DOHH2 (cell line): ENCODE measurements around the gene AJUBA.

Experiments
- CTCF ChIP-seq: fragments of 200-600 bp; sonication (generic); IDR thresholded peaks from one replicate; pipeline ENCODE4 v1.5.1; 2014; ENCODE audit warnings: antibody characterized with exemption, mild to moderate bottlenecking, low read depth, low read length; ENCODE audit not compliant: poor library complexity, severe bottlenecking
- EZH2phosphoT487 ChIP-seq: fragments of 200-600 bp; sonication (generic); IDR thresholded peaks from 2 replicates; pipeline ENCODE4 v1.6.1; 2017; ENCODE audit warnings: borderline replicate concordance, mild to moderate bottlenecking, antibody characterized with exemption, low read length, moderate library complexity, mixed read lengths

DNA sequence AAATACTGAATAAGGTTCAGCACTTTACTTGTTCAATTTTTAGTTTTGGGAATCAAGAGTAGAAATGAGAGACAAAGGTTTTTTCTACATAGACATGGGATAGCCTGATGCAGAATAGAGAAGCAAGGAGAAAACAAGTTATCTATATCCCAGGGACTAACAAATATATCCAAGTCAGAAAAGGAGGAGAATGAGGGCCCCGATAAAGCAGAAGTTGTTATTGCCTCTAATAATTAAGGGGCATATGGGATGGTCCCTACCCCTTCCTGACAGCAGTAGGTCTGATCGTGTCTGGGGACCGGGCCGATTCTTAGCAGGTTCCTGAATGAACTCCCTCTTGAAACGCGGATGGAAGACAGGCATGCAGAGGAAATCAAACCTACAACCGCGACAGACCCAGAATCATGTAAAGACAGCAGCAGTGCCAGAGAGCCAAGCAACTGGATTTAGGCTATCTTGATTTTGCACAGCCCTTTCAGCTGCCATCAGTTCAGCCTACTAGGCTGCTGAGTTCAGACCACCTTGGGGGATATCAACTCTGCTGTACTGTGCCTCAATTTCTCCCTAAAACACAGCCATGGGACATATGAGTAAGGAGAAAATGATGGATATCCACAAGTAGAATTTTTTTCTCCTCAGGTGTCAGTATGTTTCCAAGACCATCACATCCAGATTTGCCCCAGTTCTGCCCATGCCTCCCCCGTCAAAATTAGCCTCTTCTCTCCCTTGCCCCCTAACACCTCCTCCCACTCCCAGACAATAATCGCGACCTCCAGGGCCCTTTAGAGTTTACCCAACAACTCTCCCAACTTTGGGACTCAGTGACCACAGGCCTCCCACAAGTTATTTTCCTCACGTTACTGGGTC is 53.9 kb downstream of the AJUBA start:
- no peak for TF ChIP-seq CTCF
- no peak for TF ChIP-seq EZH2phosphoT487
